ENCODE data around the gene RNF113A.
"Not testable (repeated sequence)": the region's sequence is repeated elsewhere in the genome, so short reads cannot be mapped to it uniquely, and the experiment has no call there.

RNF113A gene

DNA sequence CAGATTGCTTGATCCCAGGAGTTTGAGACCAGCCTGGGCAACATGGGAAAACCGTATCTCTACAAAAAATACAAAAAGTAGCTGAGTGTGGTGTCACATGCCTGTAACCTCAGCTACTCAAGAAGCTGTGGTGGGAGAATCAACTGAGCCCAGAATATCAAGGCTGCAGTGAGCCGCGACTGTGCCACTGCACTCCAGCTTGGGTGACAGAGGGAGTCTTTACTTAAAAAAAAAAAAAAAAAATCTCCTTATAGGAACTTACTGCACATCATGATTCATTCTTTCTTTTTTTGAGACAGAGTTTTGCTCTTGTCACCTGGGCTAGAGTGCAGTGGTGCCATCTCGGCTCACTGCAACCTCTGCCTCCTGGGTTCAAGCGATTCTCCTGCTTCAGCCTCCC is 43.1 kb downstream of the RNF113A start:
- DNase-seq = no peak

DNA sequence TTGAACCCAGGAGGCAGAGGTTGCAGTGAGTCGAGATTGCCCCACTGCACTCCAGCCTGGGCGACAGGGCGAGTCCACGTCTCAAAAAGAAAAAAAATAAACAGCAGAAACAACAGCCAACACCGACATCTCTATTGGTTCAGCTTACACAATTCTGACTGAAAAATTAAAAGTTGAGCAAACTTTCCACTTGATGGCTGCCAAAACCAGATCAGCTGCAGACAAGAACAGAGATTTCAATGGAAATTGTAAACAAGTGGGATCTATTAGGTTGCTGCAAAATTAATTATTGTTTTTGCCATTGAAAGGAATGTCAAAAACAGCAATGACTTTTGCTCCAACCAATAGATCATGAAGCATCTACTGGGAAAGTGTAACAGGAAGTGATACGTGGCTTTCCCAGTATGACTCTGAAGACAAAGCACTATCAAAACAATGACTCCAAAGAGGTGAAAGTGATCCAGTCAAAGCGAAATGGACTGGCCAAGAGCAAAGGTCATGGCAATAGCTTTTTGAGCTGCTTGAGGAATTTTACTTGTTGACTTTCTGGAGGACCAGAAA is 45.1 kb downstream of the RNF113A start:
- no peak for DNase-seq

DNA sequence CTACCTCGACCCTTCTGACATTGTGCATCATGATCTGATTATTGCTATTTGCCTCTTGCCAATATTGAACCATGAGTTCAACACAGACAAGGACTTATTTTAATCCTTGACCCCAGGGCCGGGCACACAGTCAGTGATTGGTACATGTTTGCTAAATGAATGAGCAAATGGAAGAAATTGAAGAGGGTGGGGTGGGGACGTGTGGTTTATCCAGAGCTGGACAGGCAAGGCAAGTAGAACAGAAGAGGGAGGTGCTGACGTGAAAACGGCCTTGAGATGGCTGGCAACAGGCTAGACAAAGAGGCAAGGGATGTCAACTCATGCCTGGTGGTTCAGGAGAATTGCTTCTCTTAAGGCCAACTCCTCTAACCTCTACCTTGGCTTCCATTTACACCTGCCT is 47.3 kb downstream of the RNF113A start:
- DNase-seq = not testable (repeated sequence)

DNA sequence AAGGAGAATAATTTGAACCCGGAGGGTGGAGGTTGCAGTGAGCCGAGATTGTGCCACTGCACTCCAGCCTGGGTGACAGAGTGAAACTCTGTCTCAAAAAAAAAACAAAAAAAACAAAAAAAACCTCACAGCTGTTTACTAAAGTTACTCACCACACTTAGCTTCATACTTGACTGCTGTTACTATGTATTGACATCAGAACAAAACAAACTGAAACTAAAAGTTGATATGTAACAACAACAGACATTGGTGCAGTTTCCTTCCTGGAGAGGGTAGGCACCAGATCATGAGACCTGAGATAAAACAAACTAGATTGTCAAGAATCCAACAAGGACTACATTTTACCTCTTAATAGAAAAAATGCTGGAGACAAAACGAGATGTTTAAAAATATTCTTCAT is 49.8 kb downstream of the RNF113A start:
- not testable (repeated sequence) for DNase-seq

Measured in DMS153 (cell line).